Lower lobe of right lung (tissue), 2 donors: ENCODE measurements around the gene TMEM132D. TPM values are rescaled to one million over a fixed set of nuclear protein-coding genes. Genes with fewer than 3 reads are reported as not detected.

Source experiments
- ATAC-seq, 2 donors: fragments of 200-7000 bp; cut with Tn5 transposase; one replicate each; pipeline ENCODE4 v1.9.1; 2020 to 2022; ENCODE audit warnings: mild to moderate bottlenecking in 2 of 2, moderate library complexity in 2 of 2
- DNase-seq: peaks from one replicate; pipeline ENCODE4 v3.0.0-alpha.2; 2020
- H3K27ac ChIP-seq: fragments of 200-600 bp; one replicate; pipeline ENCODE4 v1.8.0; 2022
- H3K27me3 ChIP-seq: fragments of 200-600 bp; one replicate; pipeline ENCODE4 v1.8.0; 2022; ENCODE audit warnings: low read depth
- H3K36me3 ChIP-seq: fragments of 200-600 bp; one replicate; pipeline ENCODE4 v1.8.0; 2022; ENCODE audit warnings: mild to moderate bottlenecking
- H3K4me1 ChIP-seq: fragments of 200-600 bp; one replicate; pipeline ENCODE4 v1.8.0; 2022
- H3K4me3 ChIP-seq: fragments of 200-600 bp; one replicate; pipeline ENCODE4 v1.8.0; 2022; ENCODE audit warnings: mild to moderate bottlenecking
- H3K9me3 ChIP-seq: fragments of 200-600 bp; one replicate; pipeline ENCODE4 v1.8.0; 2022
- CTCF ChIP-seq: fragments of 200-600 bp; IDR thresholded peaks from one replicate; pipeline ENCODE4 v1.8.0; 2022; ENCODE audit warnings: antibody characterized with exemption, mild to moderate bottlenecking
- intact Hi-C: fragments of 100-400 bp; cut with DNase I; formaldehyde crosslinking; loops from one replicate; pipeline ENCODE4 v1.11.0; 2022
- total RNA-seq: library from RNA; stranded (reverse); fragmentation: NEBNext Ultra II Directional; extraction: Animal tissue kit (Norgen Biotek cat#: 25700); gene quantifications from one replicate; pipeline ENCODE4 v1.2.1, GENCODE V29; 2021
- donor health status: DM: no; HTN: yes; CAD: no; lungs with severe emphysema.

The TMEM132D gene
- total RNA-seq, 1 donor from 2014 or later: 0.06 TPM

GRCh38 chr12:129779989-129780388, 123.8 kb downstream of the TMEM132D start:
- Histone ChIP-seq H3K27ac (no peak overlapping the region), H3K4me3 (no peak overlapping the region), H3K27me3 (no peaks in the 10 kb centered on the region), H3K36me3 (no peaks in the 10 kb centered on the region), H3K9me3 (no peaks in the 10 kb centered on the region), H3K4me1 (no peaks in the 10 kb centered on the region)
- DNase-seq (no peak), ATAC-seq (no peak)
- no peak for TF ChIP-seq CTCF
- intact Hi-C loops: no loop called here

DNA sequence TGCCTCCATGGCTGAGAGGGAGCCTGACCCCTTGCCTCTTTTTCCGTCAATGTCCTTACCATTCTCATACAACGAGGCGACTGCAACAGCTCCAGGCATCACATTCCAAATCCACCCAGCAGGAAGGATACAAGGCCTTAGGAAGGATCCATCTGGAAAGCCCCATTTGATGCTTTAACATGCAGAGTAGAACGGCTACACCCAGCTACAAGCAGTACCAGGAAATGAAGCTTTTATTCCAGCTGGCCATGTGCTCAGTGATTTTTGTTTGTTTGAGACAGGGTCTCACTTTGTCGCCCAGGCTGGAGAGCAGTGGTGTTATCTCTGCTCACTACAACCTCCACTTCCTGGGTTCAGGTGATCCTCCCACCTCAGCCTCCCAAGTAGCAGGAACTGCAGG, 124.8 kb downstream of the TMEM132D start:
- Histone ChIP-seq H3K27ac (no peak overlapping the region), H3K27me3 (no peaks in the 10 kb centered on the region), H3K4me1 (no peaks in the 10 kb centered on the region), H3K36me3 (no peaks in the 10 kb centered on the region), H3K9me3 (no peaks in the 10 kb centered on the region), H3K4me3 (no peak overlapping the region)
- intact Hi-C loops: no loop called here
- ATAC-seq: no peak
- no peak for TF ChIP-seq CTCF
- DNase-seq: no peak

DNA sequence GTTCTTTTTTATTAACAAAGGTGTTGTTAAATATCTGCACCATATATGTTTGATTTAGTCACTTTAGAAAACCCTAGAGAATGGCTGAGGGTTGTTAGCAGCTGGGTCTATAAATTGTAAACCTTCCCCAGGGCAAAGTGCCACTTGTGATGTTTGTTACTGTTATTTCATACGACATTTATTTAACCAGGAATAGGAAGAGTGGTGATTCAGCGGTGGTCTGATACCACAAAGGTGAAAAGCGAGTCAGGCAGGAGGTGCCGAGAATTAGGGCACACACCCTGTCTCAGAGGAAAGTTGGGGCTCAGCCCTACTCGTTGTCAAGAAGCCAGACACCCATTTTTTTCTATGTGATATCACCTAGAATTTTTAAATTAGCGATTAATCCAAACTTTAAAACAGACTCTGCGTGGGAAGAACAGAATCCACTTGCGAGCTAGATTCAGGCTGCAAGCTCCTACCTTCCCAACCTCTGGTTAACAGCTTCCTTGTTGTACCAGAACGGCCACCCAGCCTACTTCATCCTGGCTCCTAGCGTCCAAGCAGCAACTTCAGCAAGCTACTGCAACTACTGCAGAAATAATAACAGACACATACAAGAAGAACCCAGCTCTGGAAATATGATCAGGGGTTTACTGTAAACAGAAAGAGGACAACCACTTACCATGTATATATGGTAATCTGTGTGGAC, 126.7 kb downstream of the TMEM132D start:
- intact Hi-C loops: no loop called here
- no peak overlapping the region for H3K27ac ChIP-seq
- no peaks in the 10 kb centered on the region for H3K27me3 ChIP-seq
- H3K9me3 ChIP-seq: no peaks in the 10 kb centered on the region
- H3K4me3 ChIP-seq: no peak overlapping the region
- H3K4me1 ChIP-seq: no peaks in the 10 kb centered on the region
- ATAC-seq: peak in 1 of 2 donors; percentile 41
- no peak for TF ChIP-seq CTCF
- no peak for DNase-seq
- no peaks in the 10 kb centered on the region for H3K36me3 ChIP-seq

DNA sequence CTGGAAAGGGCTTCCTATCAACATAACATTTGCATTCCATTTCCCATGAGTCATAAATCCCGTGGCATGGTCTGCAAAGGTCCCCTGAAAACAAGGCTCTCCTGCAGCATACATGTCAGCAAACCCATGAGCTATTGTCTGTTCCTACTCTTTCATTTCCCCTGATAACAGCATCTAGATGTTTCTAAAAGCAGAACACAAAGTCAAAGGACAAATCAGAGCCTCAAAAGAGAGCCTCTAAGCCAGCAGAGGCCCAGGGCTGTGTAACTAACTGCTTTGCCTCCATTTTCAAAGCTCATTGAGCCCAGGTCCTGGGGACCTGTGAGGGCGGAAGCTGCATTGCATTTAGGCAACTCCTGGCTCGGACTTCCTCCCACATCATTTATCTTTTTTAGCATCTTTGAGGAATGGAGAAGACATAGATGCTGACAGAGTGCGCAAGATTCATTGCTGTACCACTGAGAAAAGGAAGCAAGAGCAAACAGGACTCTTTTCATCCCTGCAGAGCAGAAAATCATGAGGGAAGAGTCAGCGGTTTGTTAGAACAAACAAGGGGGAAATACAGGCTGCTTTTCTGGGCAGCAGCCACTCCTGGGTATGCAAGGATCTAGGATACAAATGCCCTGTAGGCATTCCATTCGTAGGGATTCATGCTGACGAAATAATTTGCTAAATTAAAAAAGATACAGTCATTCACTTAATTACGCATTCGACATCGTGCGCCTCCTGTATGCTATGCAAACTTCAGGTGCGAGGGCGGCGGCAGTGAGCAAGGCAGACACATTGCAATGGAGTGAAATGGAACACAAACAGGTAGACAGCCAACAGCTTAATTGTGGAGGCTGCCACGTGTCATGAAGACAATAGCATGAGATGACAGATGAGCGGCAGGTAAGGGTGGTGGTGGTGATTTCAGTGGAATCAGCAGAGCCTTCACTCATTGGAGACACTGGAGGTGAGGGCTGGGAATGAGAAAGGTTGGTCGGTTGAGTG, 131.0 kb downstream of the TMEM132D start:
- intact Hi-C loops: no loop called here
- H3K27me3 ChIP-seq: no peaks in the 10 kb centered on the region
- no peaks in the 10 kb centered on the region for H3K9me3 ChIP-seq
- H3K4me3 ChIP-seq: no peak overlapping the region
- H3K27ac ChIP-seq: no peak overlapping the region
- no peak for TF ChIP-seq CTCF
- H3K4me1 ChIP-seq: no peaks in the 10 kb centered on the region
- H3K36me3 ChIP-seq: no peaks in the 10 kb centered on the region
- no peak for DNase-seq
- no peak for ATAC-seq

GRCh38 chr12:129771238-129771637, 132.6 kb downstream of the TMEM132D start:
- no peaks in the 10 kb centered on the region for H3K27me3 ChIP-seq
- no peaks in the 10 kb centered on the region for H3K36me3 ChIP-seq
- DNase-seq (no peak), ATAC-seq (no peak)
- no peaks in the 10 kb centered on the region for H3K4me1 ChIP-seq
- TF ChIP-seq CTCF: no peak
- H3K27ac ChIP-seq: no peak overlapping the region
- intact Hi-C loops: no loop called here
- H3K4me3 ChIP-seq: no peak overlapping the region
- H3K9me3 ChIP-seq: peaks cover 8% of the 10 kb centered on the region
